HG03108 (cell line): ENCODE data around the gene LIX1L.
A peak's percentile ranks its signal among the peaks of the same experiment; 100 is the strongest.

ENCODE experiments used
- ATAC-seq: cut with Tn5 transposase; IDR thresholded peaks from one replicate; pipeline ENCODE4 v1.9.1; 2021; ENCODE audit warnings: moderate library complexity; ENCODE audit not compliant: unreplicated experiment

The LIX1L gene

DNA sequence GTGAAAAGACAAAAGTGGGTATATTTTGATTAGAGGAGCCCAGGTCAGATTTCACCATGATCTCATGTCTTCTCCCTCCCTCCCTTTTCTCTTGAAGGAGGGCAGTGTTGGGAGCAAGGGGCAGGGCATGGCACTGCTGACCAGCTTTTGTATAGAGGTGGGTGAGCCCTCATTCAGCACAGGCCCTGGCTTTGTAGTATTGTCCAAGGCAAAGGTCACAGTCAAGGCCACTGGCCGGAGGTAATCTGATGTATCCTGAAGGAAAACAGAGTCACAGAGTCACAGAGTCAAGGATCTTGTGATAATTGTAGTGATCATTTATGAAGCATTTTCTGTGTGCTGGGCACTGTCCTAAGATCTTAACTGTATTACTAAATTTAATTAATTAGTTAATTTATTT, 59.8 kb downstream of the LIX1L start:
- ATAC-seq = no peak

DNA sequence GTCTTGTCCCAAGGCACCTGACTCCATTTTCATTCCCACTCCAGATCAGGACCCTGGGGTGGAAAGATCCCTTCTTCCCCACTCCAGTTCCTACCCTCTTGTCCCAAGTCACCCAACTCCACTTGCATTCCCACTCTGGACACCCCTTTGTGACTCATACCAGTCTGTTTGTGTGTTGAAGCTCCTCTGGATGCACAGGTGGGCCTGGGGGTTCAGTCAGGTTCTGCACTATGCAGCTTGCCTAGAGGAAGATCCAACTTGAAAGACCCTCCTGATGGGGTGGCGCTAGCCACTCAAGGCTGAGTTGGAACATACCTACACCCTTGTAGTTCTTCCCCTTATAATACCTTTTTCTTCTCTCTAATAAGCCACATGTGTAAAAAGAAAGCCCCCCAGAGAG, 62.3 kb downstream of the LIX1L start:
- ATAC-seq = no peak

DNA sequence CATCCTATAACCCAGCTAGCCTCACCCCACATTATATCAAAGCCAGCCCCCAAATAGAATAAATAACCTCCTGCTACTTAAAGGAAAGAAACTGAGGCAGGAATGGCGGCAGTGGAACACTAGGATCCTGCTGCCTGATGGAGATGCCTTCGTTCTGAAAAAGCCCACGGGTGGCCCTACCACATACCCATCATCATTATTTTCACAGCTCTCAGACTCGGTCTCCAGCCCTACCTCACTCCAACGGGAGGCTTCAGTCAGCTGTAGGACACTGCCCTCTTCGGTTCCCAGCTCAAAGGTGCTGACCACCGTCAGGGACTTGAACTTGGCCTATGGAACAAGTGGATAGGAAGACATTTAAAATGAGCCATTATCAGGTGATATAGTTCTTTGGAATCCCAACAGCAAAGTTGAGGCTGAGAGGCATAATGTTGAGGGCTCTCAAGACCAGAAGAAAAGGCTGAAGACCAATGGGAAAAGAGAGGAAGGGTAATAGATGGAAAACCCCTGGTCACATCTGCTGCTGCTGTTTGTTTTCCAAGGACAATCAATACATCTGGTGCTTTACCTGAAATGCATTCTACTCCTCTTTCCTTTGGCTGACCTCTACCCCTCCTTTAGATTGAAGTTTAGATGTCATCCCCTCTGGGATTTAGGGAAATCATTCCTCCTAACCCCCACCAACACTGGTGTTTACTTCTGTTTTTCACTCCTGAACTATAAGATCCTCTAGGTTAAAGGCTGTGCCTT, 64.3 kb downstream of the LIX1L start:
- ATAC-seq = no peak

DNA sequence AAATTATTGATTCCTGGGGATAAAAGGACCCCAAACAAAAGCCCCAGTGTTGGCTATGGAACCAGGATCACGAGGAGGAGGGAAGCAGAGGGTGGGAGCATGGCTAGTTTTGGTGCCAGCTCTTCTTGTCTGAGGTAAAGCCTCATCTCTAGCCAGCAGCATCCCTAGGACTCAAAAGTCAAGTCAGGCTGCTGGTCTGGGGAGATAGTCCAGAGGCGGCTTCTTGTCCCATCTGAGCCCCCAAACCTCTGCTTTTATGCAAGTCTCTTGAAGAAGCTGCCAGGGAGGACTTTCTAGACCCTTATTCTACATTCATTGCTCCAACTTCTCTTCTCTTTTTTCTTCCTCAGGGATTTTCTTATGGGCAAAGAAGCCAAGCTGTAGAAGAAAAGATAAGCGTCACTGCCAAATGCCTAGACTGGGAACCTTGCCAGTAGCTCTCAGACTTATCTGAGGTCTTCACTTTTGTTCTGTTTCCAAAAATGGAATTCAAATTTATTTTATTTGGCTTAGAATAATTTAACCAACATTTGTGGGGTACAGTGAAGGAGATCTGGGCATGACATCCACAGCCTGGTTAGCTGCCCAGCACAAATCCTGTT, 65.2 kb downstream of the LIX1L start:
- ATAC-seq = no peak

DNA sequence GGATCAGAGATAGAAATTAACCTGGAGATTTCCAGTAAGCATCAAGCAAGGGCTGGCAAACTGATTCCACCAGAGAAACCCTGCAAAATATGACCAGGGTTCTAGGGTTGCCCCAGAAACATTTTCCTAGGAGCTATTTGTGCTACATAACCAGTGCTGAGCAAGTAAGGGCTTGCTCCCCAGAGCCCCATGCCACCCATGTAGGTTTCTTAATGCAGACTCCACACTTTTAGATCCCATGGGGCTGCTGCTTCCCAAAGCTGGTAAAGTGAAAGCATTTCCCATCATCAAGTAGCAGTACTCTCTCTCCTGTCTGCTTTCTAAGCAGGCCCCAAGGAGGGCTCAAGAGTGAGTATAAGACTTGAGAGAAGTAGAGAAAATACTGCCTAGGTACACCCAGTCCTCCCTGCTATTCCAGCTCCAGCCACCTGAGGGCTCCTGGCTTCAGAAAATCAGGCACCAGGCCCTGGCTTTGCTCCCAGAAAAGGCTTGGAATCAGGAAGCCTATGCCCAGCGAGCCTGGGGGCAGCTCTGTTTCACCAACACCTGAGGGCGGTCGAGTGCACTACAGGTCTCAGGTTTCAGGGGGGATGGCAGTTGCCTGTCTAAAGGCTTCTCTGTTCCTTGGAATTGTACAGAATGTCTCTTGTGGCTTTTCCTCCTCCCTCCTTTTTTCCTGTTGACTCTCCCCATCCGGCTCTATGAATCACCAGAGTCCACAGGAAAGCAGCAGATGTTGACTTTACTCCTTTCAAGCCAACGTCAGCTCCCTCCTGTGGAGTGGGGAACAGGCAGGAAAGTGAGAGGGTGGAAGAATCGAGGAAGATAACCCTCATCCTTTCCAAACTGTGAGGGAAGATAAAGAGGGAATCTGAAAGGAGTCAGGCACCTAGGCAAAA, 66.0 kb downstream of the LIX1L start:
- no peak for ATAC-seq

DNA sequence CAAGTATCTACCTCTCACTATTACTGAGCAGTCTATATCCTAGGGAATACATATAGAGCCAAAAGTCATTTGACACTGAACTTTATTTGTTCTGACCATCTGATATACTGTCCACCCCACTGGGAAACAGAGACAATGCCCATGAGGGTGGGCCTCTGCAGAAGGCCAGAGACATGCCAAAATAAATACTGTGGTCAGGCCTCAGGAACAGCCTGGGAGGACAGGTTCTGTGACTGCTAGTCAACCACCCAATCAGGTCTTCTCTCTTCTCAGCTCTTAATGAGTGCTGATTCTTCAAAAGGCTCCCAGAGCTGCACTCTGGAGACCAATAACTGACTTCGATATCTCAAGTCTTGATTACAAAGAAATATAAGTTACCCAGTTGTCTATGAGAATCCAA, 66.7 kb downstream of the LIX1L start:
- no peak for ATAC-seq

DNA sequence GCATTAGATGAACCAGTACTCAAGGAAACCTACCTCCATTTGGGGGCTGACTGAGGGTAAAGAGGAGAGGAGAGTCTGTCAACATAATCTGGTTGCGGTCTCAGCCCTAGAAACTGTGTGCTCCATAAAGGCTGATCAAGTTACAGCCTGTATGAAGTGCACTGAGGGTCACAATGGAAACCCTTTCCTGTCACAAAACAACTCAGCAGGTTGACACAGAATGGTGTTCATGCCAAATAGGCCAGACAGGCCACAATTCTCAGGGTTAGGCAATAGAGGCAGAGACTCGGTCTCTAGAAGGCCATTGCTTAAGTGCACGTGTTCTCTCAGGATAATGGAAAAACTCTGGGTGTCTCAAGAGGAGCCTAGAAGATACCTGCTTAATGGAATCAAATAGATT, 68.1 kb downstream of the LIX1L start:
- no peak for ATAC-seq

DNA sequence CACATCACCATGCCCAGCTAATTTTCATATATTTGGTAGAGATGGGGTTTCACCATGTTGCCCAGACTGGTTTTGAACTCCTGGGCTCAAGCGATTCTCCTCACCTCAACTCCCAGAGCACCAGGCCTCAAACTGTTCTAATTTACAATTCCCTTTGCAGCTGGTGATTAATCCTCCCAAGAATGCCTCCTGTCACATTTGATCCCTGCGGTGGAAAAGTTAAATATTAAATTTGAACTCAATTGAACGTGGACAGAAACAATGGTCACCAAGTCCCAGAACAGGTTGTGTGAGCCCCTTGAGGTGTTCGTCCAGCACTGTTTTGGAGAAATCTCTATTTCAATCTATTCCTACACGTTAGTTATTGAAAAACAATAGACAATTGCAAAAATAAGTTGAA, 70.2 kb downstream of the LIX1L start:
- ATAC-seq = no peak

DNA sequence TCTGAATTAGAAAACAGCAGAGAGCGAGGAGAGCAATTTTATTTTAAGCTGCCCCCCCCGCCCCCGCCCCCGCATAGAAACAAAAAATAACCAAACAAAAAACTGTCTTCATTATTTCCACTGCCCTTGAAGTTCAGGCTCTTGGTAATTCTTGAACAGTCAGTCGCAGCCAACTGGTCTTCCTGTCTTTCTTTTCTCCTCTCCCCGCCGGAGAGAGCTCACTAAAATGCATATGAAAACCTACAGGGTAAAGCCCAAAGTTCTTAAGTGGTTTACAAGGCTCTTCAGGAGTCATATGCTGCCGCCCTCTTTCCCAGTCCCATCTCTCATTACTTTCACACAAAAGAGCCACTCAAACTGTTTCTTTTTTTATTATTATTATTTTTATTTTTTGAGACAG, 71.0 kb downstream of the LIX1L start:
- no peak for ATAC-seq

DNA sequence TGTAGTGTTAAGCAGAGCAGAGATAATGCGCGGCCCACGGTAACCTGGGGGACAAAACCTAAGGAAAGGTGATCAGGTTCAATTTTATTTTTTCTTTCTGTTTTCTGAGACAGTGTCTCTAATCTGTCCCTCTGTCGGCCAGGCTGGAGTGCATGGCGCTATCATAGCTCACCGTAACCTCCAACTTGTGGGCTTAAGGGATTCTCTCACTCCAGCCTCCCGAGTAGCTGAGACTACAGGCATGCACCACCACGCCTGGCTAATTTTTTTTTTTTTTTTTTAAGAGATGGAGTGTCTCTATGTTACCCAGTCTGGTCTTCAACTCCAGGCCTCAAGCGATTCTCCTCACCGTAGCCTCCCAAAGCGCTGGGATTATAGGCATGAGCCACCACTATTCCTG, 71.4 kb downstream of the LIX1L start:
- ATAC-seq = no peak

DNA sequence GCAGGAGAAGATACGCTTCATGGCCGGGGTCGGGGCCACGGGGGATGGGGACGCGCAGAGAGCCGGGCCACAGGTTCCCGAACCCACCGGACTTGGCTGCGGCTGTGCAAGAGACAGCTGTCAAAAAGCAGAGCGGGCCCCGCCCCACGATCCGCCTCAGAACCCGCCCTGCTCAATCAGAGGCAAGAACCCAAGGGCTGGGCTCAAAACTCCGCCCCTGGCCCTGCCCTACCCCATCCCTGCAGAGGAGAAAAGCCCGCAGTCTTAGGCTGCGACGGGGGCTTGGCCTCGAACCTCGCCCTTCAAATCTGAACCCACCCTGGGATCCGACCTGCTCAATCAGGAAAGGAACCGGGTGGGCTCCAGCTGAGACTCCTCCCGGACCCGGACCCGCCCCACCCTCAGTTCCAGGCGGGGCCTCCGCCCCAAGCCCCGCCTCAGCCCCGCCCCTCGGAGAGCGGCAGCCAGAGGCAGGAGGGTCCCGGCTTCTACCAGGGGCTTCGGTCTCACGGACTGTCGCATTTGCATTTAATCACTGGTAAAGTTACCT, 72.0 kb downstream of the LIX1L start, which contains the start of gene ANKRD35:
Gene ANKRD35 (minus strand): TSS at position 129 of the 550 bp plus-strand sequence. CDS start 108 bp downstream, at position 21.
- peak; percentile 98 for ATAC-seq

DNA sequence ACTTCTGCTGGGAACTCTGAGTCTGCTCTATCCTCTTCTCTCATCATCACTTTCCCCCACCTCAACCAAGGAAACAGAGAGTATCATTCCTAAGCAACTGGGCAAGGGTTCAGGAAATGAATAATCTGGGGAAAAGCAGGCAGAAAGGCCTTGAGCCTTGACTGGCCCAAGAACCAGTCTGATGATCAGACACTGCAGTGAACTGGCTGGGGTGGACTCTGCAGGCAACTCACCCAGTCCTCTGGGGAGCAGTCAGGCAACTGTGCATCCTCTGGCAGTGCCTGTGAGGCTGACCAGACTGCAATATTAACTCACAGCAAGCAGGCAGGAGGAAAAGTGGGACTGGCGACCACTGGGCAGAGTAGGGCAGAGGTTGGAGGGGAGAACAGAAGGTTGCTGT, 73.1 kb downstream of the LIX1L start:
- no peak for ATAC-seq
